Panc1 (cell line): ENCODE results near the gene EAPP.

Experiments
- CTCF ChIP-seq: fragments of 450-650 bp; IDR thresholded peaks from 2 replicates; pipeline ENCODE4 v1.5.1; 2017; ENCODE audit warnings: mild to moderate bottlenecking
- POLR2AphosphoS5 ChIP-seq: IDR thresholded peaks from 2 replicates; pipeline ENCODE4 v1.6.1; 2012; ENCODE audit warnings: mild to moderate bottlenecking, low read depth, low read length, moderate library complexity
- REST ChIP-seq, 2 experiments: IDR thresholded peaks; 2 replicates each; pipeline ENCODE4 v1.6.1; 2011 to 2012; ENCODE audit warnings: low read depth in 2 of 2, control low read depth in 1 of 2, low read length in 1 of 2, mild to moderate bottlenecking in 1 of 2, moderate library complexity in 1 of 2; ENCODE audit not compliant: insufficient read depth in 1 of 2
- SIN3A ChIP-seq: IDR thresholded peaks from 2 replicates; pipeline ENCODE4 v1.6.1; 2012; ENCODE audit warnings: low read depth, mild to moderate bottlenecking, low read length, moderate library complexity, borderline replicate concordance; ENCODE audit not compliant: insufficient read depth
- TCF7L2 ChIP-seq: IDR thresholded peaks from 2 replicates; pipeline ENCODE4 v1.6.1; 2011; ENCODE audit warnings: mild to moderate bottlenecking, low read depth, low read length, inconsistent platforms

DNA sequence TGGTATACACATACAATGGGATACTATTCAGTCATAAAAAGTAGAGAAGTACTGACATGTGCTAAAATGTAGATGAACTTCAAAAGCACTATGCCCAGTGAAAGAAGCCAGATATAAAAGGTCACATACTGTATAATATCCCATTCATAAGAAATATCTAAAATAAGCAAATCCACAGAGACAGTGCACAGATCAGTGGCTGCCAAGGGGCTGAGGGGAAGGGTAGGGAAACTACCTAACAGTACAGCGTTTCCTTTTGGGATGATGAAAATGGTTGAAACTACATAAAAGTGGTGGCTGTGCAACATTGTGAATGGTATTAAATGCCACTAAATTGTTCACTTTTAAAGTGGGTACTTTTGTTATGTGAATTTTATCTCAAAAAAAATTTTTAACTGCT, 11.9 kb downstream of the EAPP start:
- TF ChIP-seq CTCF = no peak
- TF ChIP-seq SIN3A = no peak
- TF ChIP-seq POLR2AphosphoS5 = no peak
- TF ChIP-seq REST (IDR thresholded peaks at IDR 0.05; ENCODE audit: insufficient read depth in 1 of 2, low read depth in 2 of 2, low read length in 1 of 2) = no peak
- TF ChIP-seq TCF7L2 = no peak
